A673 (cell line): ENCODE data around the gene TSC2.
"Not testable (repeated sequence)": the region's sequence is repeated elsewhere in the genome, so short reads cannot be mapped to it uniquely, and the experiment has no call there.

Source experiments
- CTCF ChIP-seq: fragments of 300-800, 200-600 bp; sonication (generic); conservative IDR thresholded peaks from 2 replicates; pipeline ENCODE4 v1.5.1; 2017; ENCODE audit warnings: low read depth, mild to moderate bottlenecking, antibody characterized with exemption, low read length, moderate library complexity, mixed read lengths
- EZH2 ChIP-seq: fragments of 200-600 bp; sonication (generic); IDR thresholded peaks from 2 replicates; pipeline ENCODE4 v1.6.1; 2017; ENCODE audit warnings: borderline replicate concordance, low read depth, mild to moderate bottlenecking, mixed read lengths, antibody characterized with exemption, low read length; ENCODE audit not compliant: poor library complexity, severe bottlenecking

DNA sequence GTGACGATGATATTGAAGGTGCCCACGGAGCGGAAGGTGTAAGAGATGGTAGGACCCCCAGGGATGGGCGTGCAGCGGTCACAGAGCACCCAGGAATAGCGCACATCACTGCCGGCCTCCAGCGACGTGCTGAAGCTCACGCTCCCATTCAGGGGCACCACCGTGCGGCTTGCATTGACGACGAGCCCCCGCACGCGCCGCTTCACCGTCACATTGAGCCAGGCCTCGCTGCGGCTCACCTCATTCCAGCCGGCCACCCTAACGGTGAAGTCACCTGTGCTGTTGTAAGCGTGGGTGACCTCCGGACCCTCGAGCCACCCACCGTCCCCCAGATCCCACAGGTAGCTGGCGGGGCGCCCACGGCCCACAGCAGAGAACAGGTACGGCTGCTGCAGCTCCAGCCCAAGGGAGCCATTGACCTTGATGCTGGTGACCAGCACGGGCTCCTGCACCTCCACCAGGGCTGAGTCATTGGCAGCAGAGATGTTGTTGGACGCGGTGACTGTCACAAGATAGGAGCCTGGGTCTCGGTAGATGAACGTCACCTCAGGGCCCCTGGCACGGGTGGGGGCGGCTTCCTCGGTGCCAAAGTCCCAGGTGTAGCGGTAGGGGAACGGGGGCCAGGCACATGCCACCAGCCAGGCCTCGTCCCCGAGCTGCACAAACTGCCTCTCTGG lies 62.7 kb downstream of the TSC2 start:
- not testable (repeated sequence) for TF ChIP-seq CTCF, EZH2
